ENCODE data around the gene BCAP29.

DNA sequence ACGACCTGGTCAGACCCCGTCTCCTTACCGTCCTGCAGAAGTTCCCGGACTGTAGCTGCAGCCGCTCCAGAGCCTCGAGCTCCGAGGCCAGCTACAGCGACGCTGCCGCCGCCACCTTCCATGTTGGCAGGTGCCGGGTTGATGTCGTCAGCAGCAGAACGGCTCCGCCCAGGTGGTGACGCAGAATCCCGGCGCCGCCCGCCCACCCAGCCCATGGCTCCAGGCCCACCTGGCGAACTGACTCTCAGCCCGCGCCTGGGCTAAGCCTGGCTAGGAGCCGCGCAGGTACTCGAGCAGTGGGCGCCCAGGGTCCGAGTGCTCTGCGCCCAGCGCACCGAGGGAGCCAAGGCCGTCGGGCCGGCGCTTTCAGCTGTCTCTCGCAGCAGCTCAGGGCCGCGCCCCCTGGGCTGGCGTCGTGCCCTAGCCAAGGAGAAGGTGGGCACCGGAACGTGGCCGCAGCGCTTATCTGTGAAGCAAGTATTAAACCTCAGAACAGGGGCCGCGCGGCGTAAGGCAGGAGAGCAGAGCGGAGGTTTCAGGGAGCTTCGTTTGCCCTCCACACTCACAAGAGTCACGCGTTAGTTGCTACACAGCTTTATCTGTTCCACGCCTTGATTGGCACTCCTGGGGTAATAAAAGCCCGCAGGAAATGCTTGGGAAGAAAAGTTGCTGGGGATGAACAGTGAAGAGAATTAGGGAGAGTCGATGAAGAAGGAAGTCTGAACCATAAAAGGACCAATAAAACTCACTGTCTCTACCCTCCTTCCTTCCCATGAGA lies 16.1 kb upstream of the BCAP29 start, which contains the start of the genes COG5 and DUS4L:
- TF ChIP-seq POLR2AphosphoS5 (IDR thresholded peaks at IDR 0.05; ENCODE audit: low read depth, low read length): peak; percentile 97
- TF ChIP-seq, protein P1, sequence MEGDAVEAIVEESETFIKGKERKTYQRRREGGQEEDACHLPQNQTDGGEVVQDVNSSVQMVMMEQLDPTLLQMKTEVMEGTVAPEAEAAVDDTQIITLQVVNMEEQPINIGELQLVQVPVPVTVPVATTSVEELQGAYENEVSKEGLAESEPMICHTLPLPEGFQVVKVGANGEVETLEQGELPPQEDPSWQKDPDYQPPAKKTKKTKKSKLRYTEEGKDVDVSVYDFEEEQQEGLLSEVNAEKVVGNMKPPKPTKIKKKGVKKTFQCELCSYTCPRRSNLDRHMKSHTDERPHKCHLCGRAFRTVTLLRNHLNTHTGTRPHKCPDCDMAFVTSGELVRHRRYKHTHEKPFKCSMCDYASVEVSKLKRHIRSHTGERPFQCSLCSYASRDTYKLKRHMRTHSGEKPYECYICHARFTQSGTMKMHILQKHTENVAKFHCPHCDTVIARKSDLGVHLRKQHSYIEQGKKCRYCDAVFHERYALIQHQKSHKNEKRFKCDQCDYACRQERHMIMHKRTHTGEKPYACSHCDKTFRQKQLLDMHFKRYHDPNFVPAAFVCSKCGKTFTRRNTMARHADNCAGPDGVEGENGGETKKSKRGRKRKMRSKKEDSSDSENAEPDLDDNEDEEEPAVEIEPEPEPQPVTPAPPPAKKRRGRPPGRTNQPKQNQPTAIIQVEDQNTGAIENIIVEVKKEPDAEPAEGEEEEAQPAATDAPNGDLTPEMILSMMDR (IDR thresholded peaks at IDR 0.05; ENCODE audit: control extremely low read depth in 1 of 3, insufficient read depth in 1 of 3, low read depth in 1 of 3, low read length in 3 of 3): no peak
- no peak for TF ChIP-seq CBX8 (IDR thresholded peaks at IDR 0.05; ENCODE audit: borderline replicate concordance, low read depth, low read length)
- peak; percentile 75 to 96 for TF ChIP-seq POLR2A (IDR thresholded peaks at IDR 0.05; ENCODE audit: control extremely low read depth in 1 of 2, low read depth in 2 of 2, low read length in 2 of 2)
- no peak for TF ChIP-seq EP300 (IDR thresholded peaks at IDR 0.05; ENCODE audit: borderline replicate concordance in 1 of 2, low read depth in 2 of 2, low read length in 2 of 2)
- TF ChIP-seq CEBPB (IDR thresholded peaks at IDR 0.05; ENCODE audit: low read depth, low read length): 0 out of 2 replicates have a peak, but pooled peaks have one; percentile 2
- TF ChIP-seq KDM1A (IDR thresholded peaks at IDR 0.05; ENCODE audit: borderline replicate concordance, low read length): no peak

Data from H1 (cell line).